ENCODE measurements around the gene CCDC134.
"Not testable (repeated sequence)": the region's sequence is repeated elsewhere in the genome, so short reads cannot be mapped to it uniquely, and the experiment has no call there.

The CCDC134 gene

DNA sequence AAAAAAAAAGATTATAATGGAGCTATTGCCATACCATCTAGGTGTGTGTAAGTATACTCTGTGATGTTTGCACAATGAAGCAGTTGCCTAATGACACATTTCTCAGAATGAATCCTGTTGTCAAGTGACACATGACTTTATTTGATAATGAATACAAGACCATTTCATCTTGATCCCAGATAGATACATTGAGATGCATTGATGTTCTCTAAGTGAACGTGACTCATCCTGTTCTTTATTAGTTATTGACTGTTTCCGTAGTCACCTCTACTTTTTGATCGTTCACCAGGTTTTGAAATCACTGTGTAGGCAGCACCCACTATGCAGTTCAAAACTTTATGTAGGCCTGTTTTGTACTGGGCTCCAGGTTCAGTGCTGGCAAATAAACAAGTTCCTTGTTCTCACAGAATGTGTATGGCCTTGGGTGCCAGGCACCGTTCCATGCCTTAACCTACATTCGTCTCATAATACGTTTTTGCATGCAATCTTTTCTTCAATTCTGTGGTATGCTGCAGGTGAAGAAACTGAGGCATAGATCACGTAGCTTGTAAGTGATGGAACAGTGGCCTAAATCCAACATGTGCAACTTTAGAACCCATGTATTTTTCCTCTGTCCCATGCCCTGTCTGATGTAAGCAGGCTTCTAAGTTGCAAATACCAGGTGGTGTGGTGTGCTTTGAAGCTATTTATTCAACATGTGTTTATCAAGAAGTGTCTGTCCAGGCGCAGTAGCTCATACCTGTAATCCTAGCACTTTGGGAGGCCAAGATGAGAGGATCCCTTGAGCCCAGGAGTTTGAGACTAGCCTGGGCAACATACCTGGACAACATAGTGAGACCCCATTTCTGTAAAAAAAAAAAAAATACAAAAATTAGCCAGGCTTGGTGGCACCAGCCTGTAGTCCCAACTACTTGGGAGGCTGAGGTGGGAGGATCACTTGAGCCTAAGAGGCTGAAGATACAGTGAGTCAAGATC, 42.8 kb downstream of the CCDC134 start:
- DNase-seq (ENCODE audit: low spot score) (no peak), FAIRE-seq (no peak)

DNA sequence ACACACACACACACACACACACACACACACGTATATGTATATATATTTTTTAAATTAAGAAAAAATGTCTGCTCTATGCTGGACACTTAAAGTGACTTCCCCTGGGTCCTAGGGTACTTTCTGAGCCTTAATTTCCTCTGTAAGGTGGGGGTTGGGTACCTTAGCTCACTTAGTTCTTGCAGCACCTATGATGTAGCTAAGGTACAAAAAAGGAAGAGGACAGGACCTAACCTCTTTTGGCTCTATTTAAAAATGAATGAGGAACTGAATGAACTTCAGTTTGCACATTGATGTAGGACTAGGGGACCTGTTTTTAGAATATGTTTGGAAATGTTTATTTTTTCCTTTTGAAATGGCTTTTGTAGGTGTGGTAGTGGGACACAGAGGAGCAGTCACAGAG, 43.6 kb downstream of the CCDC134 start:
- FAIRE-seq (no peak), DNase-seq (ENCODE audit: low spot score) (no peak)

DNA sequence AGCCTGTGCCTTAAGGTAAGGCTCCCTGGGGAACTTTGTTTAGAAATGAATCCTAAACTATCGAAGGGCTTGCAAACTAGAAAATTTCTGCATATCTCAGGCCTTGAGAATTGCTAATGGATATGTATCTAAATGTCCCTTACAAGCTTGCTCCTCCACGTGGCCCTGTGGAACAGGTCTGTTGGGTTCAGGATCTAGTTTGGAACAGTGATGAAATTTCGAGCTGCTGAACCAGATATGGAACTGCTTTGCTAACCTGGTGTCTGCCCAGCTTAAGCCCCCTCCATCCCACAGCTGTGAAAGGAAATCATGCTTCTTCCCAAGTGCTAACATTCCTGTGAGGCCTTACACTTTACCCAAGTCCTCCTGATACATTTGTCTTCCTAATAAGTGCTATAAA, 44.0 kb downstream of the CCDC134 start:
- no peak for DNase-seq (ENCODE audit: low spot score)
- no peak for FAIRE-seq

GRCh38 chr22:41845380-41846267, 45.1 kb downstream of the CCDC134 start:
- FAIRE-seq (no peak), DNase-seq (ENCODE audit: low spot score) (no peak)

- DNase-seq (ENCODE audit: low spot score) (no peak), FAIRE-seq (no peak)
Observed at GRCh38 chr22:41846268-41846987, 45.9 kb downstream of the CCDC134 start.

DNA sequence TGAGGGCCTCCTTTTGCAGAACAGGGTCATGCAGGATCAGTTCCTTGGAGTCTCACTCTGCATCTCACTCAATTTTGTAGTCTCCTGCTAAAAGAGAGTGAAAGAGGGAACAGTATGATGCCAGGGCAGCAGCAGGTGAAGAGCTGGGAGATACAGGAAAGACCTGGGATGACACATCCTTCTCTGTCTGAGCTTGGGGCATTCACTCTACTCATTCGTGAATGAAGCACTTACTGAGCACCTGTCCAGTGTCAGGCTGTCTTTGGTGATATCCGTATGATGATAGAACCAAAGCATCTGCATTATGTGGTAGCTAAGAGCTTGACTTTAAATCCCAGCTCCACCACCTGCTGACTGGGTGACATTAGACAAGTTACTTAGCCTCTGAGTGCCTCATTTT, 46.8 kb downstream of the CCDC134 start:
- no peak for DNase-seq (ENCODE audit: low spot score)
- no peak for FAIRE-seq

DNA sequence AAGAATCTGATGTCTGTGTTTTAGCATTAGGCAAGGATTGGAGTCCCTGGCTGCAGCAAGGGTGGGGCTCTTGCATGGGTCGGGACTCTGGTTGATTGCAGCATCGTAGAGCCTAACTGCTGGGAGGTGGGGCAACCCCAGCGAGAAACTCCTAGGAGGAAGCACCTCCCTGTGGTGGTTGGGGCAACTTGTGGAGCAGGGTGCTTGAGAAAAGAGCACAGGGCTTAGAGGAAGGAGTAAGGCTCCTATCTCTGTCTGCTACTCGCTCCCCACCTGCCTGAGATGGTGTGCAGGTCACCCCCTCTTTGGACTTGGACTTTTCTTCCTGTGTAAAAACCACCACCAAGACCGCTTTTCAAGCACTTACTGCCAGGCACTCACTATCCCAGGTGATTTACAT, 48.0 kb downstream of the CCDC134 start:
- FAIRE-seq (no peak), DNase-seq (ENCODE audit: low spot score) (no peak)

DNA sequence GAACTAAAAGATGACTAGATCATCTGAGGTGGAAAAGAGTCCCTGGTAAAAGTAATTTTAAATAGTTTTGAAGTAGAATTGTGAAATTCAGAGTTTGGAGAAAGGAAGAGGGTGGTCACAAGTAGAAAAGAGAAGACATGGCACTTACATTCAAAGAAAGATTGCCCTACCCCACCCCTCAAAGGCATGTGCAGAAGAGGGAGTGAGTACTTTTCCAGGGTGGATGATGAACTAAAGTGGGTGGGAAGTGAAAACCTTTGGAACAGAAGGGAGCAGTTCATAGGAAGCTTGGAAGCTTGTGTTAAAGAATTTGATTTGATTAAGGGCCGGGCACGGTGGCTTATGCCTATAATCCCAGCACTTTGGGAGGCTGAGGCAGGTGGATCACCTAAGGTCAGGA, 56.0 kb downstream of the CCDC134 start:
- FAIRE-seq (no peak), DNase-seq (ENCODE audit: low spot score) (no peak)

DNA sequence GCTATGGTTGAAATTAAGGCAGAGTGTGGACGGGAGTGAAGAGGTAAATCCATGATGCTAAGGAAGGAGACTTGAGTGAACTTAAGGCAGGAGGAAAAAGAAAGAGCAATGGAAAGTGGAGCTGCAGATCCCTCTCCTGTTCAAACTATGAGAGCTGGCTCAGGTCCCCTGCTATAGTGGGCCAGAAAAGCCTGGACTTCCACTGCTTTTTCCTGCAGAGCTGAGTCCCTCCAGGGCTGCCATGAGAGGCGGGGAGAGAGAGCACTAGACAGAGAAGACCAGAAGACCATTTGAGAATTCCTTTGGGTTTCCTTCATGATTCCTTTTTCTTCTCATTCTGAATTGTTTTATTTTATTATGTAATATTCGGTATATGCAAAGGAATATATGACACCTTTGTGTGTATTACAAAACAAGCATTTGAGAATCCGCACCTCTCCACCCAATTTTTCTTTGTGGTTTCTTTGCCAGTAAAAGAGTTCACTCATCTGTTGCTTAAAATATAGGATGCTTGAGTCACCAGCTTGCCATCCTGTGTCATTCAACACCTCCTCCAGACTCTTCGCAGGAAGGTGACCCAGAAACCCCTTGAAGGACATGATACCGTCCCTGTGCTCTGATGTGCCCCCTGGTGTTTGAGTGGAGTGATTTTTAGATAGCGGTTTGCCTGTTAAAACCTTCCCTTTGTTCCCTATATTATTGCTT, 56.8 kb downstream of the CCDC134 start:
- FAIRE-seq (peak; percentile 87), DNase-seq (ENCODE audit: low spot score) (peak; percentile 73)

DNA sequence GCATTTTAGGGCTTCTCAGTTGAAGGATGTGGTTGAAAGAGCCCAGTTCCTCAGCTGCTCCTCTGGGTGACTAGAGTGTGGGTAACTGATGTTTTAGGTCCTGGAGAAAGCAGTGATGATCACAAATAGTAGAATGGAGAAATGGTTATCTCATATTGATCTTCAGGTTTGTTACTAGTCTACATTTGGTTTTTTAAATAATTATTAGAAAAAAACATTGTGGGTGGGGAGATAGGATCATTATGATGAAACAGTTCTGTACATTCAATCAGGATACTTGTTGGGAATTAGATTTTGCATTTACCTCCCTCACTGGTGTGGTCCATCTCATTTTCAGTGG, 57.4 kb downstream of the CCDC134 start:
- DNase-seq (ENCODE audit: low spot score): no peak
- no peak for FAIRE-seq

GRCh38 chr22:41862160-41862529, 61.7 kb downstream of the CCDC134 start:
- DNase-seq (ENCODE audit: low spot score): no peak
- no peak for FAIRE-seq

DNA sequence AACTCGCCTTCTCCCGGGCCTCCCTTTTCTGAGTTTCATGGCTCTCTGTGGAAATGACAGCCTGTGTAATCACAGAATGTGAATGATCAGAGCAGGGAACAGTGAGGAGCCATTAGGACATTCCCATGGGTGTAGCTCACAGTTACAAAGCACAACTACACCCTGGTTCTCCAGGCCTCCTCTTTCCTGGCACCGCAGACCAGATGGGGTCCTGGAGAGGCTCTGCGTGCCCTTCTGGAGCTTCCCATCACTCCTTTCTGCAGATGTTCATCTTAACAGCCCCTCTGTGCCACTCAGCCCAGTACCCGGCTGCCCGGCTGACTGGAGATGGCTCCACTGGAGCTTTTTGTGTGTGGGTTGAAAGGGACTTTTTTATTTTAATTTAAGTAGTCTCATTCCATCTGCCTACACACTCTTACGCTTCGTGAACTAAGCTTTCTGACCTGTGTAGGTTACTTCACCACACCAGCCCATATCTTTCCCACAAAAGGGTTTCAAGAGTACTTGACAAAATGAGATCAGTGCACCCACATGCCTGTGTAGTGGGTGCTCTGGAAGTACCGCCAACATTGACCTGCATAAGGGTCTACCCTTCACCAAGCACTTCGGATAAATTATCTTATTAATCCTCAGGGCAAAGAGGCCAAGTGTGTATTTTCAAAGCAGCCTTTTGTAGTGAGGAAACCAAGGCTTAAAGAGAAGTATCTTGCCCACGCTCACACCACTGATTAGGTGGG, 62.2 kb downstream of the CCDC134 start:
- no peak for DNase-seq (ENCODE audit: low spot score)
- FAIRE-seq: no peak

GRCh38 chr22:41863472-41863871, 63.0 kb downstream of the CCDC134 start:
- FAIRE-seq (no peak), DNase-seq (ENCODE audit: low spot score) (no peak)

- DNase-seq (ENCODE audit: low spot score) (no peak), FAIRE-seq (no peak)
Observed at GRCh38 chr22:41868556-41868955, 68.1 kb downstream of the CCDC134 start.

DNA sequence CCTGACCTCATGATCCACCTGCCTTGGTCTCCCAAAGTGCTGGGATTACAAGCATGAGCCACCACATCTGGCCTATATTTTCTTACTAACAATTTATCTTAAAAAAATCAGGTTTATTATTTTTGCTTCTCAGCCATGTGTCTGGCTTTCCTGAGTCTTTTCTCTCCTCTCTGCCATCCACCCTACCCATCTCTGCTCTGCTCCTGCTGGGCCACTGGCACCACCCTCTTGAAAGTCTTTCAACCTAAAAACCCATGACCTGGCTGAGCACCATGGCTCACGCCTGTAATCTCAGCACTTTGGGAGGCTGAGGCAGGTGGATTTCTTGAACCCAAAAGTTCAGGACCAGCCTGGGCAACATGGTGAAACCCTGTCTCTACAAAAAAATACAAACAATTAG, 69.6 kb downstream of the CCDC134 start:
- FAIRE-seq; DNase-seq (ENCODE audit: low spot score): not testable (repeated sequence)

DNA sequence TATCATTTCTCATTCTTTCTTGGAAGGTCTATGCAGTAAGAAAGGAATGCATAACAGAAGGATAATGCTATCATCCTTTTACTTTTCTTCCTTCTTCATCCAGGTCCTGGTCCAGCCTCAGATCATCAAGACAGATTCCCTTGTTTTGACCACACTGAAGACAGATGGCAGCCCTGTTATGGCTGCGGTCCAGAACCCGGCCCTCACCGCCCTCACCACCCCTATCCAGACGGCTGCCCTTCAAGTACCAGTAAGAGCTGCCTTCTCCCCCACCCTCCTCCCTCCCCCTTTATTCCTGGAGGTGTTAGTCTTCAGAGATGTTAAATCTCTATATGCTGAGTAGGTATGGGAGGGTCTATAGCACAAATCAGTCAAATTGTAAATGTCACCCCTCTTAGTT, 70.3 kb downstream of the CCDC134 start:
- FAIRE-seq (no peak), DNase-seq (ENCODE audit: low spot score) (no peak)

DNA sequence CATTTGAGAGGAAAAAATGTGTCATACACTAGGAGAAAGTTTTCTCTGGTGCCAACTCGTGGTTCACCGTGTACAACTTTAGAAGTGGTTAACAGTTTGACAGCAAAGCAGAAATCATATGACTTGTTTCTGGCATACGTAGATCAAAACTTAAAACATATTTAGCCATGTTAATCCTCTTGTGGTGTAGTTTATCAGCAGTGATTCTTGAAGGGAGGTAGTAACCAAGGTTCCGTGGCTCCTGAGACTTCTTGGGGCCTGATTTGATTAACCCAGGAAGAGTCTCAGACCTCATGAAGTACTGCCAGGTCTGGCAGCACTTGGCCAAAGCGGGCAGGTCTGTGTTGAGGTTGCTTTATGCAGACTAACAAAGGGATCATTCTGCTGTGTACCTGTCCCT, 72.9 kb downstream of the CCDC134 start:
- DNase-seq (ENCODE audit: low spot score) (no peak), FAIRE-seq (no peak)

GRCh38 chr22:41874090-41874489, 73.6 kb downstream of the CCDC134 start:
- no peak for FAIRE-seq
- no peak for DNase-seq (ENCODE audit: low spot score)

GRCh38 chr22:41875531-41876270, 75.2 kb downstream of the CCDC134 start:
- DNase-seq (ENCODE audit: low spot score) (no peak), FAIRE-seq (no peak)
